NB4 (cell line): ENCODE data around the gene ZNF747.

Experiments
- CTCF ChIP-seq: IDR thresholded peaks from one replicate; pipeline ENCODE4 v1.5.1; 2012; ENCODE audit warnings: low read depth, low read length
- MYC ChIP-seq: IDR thresholded peaks from 2 replicates; pipeline ENCODE4 v1.6.1; 2011; ENCODE audit warnings: low read depth, low read length
- POLR2A ChIP-seq: IDR thresholded peaks from 2 replicates; pipeline ENCODE4 v1.6.1; 2011; ENCODE audit warnings: mild to moderate bottlenecking; ENCODE audit not compliant: insufficient read length; ENCODE audit errors: extremely low read depth

DNA sequence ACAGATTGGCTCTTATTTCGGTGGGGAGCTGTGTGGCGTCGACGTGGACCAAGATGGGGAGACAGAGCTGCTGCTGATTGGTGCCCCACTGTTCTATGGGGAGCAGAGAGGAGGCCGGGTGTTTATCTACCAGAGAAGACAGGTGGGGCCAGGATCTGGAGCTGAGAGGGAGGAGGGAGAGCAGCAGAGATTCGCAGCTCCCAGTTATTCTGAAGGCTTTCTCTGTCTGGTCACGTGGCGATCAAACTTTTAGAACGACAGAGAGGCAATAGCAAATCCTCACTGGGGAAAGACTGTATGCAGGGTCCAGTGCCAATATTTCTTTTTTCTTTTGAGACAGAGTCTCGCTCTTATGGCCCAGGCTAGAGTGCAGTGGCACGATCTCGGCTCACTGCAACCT is 39.9 kb downstream of the ZNF747 start:
- TF ChIP-seq POLR2A (no peak), CTCF (no peak), MYC (no peak)
